ENCODE measurements around the gene UTS2R.
"Not testable (repeated sequence)": the region's sequence is repeated elsewhere in the genome, so short reads cannot be mapped to it uniquely, and the experiment has no call there.

Gene UTS2R

DNA sequence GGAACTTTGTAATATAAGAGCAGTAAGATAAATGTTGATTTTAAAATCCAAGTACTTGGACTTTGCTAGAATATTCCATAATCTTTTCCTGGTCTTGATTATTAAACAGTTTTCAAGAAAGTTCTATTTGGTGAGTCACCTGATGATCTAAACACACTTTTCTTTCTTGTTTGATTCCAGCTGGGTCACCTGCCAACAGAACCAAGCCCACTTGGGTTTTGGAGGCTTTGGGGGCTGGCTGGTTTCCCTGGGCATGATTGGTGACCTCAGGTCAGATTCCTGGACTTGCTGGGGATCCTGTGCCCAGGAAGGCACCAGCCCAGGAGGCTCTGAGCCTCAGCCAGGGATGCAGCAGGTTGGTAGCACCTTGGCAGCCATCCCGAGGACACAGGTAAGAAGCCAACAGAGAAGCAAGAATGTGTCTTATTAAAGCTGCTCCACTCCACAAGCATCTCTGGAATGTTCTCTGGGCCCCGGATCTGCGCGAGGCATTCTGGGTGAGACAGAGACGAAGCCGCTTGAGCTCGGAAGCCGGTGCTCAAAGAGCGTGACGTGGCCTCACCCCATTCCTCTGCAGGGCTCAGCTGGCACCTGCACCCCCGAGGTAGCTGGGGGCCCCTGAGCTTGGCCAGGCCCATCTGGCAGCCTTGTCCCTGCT is 15.7 kb upstream of the UTS2R start:
- no peak for DNase-seq

DNA sequence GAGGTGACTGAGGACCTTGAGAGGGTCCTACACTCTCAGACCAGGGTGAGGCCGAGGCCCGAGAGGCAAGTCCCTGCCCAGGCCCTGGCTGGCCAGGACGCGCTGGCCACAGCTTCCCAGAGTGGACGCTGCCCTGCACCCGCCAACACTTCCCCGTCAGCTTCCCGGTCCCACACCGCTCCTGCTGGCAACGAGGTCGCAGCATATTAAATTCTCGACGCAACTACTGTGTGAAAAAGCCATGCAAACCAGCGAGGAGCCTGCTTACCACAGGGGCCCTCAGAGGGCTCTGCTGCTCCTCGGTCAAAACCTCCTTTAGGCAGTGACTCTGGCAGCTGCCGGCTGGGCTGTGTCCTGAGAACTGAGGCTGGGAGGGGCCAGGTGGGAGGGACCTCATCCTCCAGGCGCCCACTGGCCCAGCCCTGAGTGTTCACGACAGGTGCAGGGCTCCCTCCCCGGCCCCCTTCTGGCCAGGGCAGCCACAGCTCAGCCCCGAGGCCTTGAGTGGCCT is 14.7 kb upstream of the UTS2R start:
- DNase-seq, result no peak

- DNase-seq, result no peak
These were observed 14.2 kb upstream of the UTS2R start for GRCh38 chr17:82357394-82357793.

GRCh38 chr17:82358465-82359350 is 12.9 kb upstream of the UTS2R start, which contains the start of gene TEX19:
Gene TEX19, plus strand, starts transcription at chr17:82359247. Its CDS starts 2,904 bp downstream, at chr17:82362151.
- DNase-seq, result no peak

GRCh38 chr17:82359451-82360074 is 12.0 kb upstream of the UTS2R start:
- not testable (repeated sequence) for DNase-seq

DNA sequence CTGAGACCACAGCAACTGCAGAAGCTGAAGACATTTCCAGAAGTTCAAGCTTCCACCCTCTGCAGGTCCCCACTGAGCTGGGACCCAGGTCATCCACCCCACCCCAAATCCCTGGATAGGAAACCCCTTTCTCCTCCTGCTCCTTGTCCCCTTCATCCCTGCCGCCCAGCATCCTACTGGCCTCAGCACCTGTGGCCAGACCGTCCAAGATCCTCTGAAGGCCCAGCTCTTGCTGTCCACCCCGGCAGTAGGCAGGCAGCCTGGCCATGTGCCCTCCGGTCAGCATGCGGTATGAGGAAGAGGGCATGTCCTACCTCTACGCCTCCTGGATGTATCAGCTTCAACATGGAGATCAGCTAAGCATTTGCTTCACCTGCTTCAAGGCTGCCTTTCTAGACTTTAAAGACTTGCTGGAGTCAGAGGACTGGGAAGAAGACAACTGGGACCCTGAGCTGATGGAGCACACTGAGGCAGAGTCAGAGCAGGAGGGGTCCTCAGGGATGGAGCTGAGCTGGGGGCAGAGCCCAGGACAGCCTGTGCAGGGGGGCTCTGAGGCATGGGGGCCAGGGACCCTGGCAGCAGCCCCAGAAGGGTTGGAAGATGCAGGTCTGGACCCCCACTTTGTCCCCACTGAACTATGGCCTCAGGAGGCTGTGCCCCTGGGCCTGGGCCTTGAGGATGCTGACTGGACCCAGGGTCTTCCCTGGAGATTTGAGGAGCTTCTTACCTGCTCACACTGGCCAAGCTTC is 9.5 kb upstream of the UTS2R start:
- no peak for DNase-seq

GRCh38 chr17:82365606-82366295 is 5.8 kb upstream of the UTS2R start:
- no peak for DNase-seq

DNA sequence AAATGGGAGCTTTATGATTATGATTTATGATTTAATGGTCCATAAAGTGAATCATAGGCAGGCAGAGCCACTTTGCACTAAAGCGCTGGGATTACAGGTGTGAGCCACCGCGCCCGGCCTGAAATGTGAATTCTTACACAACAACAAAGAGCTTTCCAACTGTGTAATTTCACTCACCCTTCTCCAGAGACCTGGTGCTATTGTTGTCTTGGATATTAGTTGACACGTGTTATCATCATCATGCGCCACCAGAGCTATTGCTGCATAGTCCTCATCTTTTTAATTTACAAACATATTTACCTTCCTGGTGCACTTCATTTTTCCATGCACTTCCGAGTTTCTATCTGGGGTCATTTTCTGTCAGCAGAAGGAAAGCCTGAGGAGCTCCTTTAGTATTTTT is 4.8 kb upstream of the UTS2R start:
- no peak for DNase-seq

DNA sequence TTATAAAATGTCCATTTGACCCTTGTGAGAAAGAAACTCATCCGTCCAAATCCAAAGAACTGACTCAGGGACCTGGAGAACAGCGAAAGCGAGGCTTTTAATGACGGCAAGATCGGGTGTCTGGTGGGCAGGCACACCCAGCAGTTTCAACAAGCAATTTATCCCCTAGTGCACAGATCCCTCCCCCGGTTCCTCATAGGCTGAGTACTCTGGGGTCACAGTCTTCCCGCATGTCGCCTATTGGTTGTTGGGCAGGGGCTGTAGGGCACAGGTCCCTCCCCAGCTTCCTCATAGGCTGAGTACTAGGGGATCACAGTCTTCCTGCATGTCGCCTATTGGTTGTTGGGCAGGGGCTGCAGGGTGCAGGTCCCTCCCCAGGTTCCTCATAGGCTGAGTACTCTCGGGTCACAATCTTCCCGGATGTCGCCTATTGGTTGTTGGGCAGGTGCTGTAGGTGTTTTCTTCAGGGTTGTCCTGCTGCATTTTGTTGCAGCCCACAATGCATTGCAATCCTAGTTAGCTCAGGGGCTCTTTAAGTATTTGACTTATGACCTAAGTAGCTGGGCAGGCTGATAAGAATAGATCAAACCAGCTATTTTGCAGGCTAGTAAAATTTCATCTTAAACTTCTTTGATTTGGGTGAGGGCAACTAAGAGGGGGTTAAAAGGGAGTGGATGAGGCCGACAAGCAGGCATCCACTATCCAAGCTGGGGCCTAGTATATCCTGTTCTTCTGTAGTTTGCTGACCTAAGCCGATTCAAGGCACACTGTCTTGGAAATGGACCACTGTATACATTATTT is 3.6 kb upstream of the UTS2R start:
- DNase-seq, result no peak

GRCh38 chr17:82369211-82369610 is 2.4 kb upstream of the UTS2R start:
- DNase-seq, result no peak

GRCh38 chr17:82370471-82371332 is 863 bp upstream of the UTS2R start:
- DNase-seq, result no peak

DNA sequence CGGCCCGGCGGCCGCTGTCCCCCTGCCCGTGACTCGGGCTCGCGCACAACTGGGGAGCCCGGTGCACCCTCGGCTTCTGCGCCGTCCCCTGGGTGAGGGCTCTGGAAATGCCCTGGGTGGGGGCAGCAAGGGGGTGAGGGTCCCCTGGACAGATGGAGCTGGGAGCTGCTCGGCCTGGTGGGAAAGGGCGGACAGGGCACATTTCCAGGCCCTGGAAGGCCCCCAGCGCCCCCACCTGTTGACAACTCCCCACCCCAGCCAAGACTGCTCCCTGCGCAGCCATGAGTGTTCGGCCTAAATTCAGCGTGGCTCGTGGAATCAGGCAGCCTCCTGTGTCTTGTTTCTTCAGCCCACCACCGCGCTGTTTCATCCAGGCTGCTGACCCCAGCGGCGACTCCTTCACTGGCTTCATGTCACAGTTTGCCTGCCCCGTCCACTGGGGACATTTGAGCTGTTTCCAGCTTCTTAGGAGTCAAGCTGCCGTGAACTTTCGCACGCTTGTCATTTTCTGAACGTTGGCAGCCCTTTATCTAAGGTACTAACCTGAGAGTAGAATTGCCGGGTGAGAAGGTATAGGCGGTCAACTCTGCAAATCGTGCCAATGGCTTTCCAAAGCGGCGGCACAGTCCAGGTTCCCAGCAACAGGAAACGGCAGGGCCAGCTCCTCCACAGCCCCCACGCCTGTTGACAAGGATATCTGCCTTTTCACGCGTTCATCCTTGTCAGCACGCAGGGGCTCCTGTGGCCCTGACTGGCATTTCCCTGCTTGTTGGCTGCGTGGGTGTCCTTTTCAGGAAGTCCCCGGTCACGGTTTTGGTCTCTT is 895 bp downstream of the UTS2R start:
- no peak for DNase-seq

GRCh38 chr17:82373072-82373452 is 1.5 kb downstream of the UTS2R start:
- not testable (repeated sequence) for DNase-seq

- DNase-seq, result no peak
These were observed 2.4 kb downstream of the UTS2R start for GRCh38 chr17:82373731-82374625.

GRCh38 chr17:82374626-82375331 is 3.2 kb downstream of the UTS2R start:
- no peak for DNase-seq

- DNase-seq, result no peak
These were observed 3.9 kb downstream of the UTS2R start for GRCh38 chr17:82375359-82376041.
